HEK293 (cell line): ENCODE measurements around the gene RNF215.

Source experiments
- CTCF ChIA-PET: fragments of 350-600 bp; formaldehyde crosslinking; extraction: SDS; loops from one replicate; lab custom pipeline; 2021; ENCODE audit warnings: antibody characterized with exemption; lab: Yijun Ruan, JAX
- POLR2A ChIA-PET: fragments of 300-600 bp; formaldehyde crosslinking; extraction: SDS; loops from one replicate; lab custom pipeline; 2020; ENCODE audit warnings: antibody characterized with exemption, inconsistent platforms; lab: Yijun Ruan, JAX
- H3K27ac ChIP-seq: fragments of 200-500 bp; sonication (Bioruptor generic); 2 replicates; pipeline ENCODE4 v1.5.1; 2014; ENCODE audit warnings: low read depth, low read length, control low read depth, inconsistent platforms; ENCODE audit errors: extremely low read depth
- H3K36me3 ChIP-seq, 2 experiments: fragments of 200-500 bp in 1 of 2; sonication (Bioruptor generic) in 1 of 2; 1 replicate in 1 of 2; 2 replicates in 1 of 2; pipeline ENCODE4 v1.5.1; 2014 to 2017; ENCODE audit warnings: inconsistent platforms in 2 of 2, low read length in 2 of 2; ENCODE audit not compliant: control insufficient read depth in 2 of 2, insufficient read depth in 1 of 2
- H3K4me1 ChIP-seq: fragments of 200-500 bp; sonication (Bioruptor generic); 2 replicates; pipeline ENCODE4 v1.5.1; 2014; ENCODE audit warnings: mild to moderate bottlenecking, low read length, inconsistent platforms; ENCODE audit not compliant: control insufficient read depth, insufficient read depth
- H3K4me3 ChIP-seq: 2 replicates; pipeline ENCODE4 v1.5.1; 2011; ENCODE audit warnings: low read depth, mild to moderate bottlenecking, control low read depth, low read length, moderate library complexity
- H3K9me3 ChIP-seq: fragments of 200-500 bp; sonication (Bioruptor generic); 2 replicates; pipeline ENCODE4 v1.5.1; 2014; ENCODE audit warnings: low read depth, low read length, inconsistent platforms; ENCODE audit not compliant: control insufficient read depth, insufficient read depth
- EGR2 ChIP-seq: fragments of 450-650 bp; formaldehyde crosslinking; IDR thresholded peaks from 2 replicates; pipeline ENCODE4 v1.5.1; 2016; ENCODE audit warnings: low read depth, missing biosample characterization, missing genetic modification characterization
- HIC1 ChIP-seq: fragments of 450-650 bp; formaldehyde crosslinking; IDR thresholded peaks from 2 replicates; pipeline ENCODE4 v1.5.1; 2016; ENCODE audit warnings: missing biosample characterization, missing genetic modification characterization
- KLF17 ChIP-seq: fragments of 450-650 bp; formaldehyde crosslinking; IDR thresholded peaks from 2 replicates; pipeline ENCODE4 v1.5.1; 2016; ENCODE audit warnings: missing biosample characterization, missing genetic modification characterization
- KLF7 ChIP-seq: fragments of 450-650 bp; formaldehyde crosslinking; IDR thresholded peaks from 2 replicates; pipeline ENCODE4 v1.5.1; 2016; ENCODE audit warnings: missing biosample characterization, missing genetic modification characterization, borderline replicate concordance
- MEIS1 ChIP-seq: sonication (generic); formaldehyde crosslinking; IDR thresholded peaks from 2 replicates; pipeline ENCODE4 v1.8.1; 2022; ENCODE audit warnings: missing genetic modification reagents, mild to moderate bottlenecking, borderline replicate concordance
- YY1 ChIP-seq: fragments of 450-650 bp; formaldehyde crosslinking; IDR thresholded peaks from 2 replicates; pipeline ENCODE4 v1.5.1; 2018; ENCODE audit warnings: missing biosample characterization, missing genetic modification characterization
- ZBTB8A ChIP-seq: fragments of 450-650 bp; formaldehyde crosslinking; IDR thresholded peaks from 2 replicates; pipeline ENCODE4 v1.5.1; 2016; ENCODE audit warnings: missing biosample characterization, missing genetic modification characterization
- ZIC2 ChIP-seq: fragments of 450-650 bp; formaldehyde crosslinking; IDR thresholded peaks from 2 replicates; pipeline ENCODE4 v1.5.1; 2016; ENCODE audit warnings: missing biosample characterization, missing genetic modification characterization
- ZNF10 ChIP-seq: fragments of 450-650 bp; formaldehyde crosslinking; IDR thresholded peaks from 2 replicates; pipeline ENCODE4 v1.5.1; 2017; ENCODE audit warnings: missing biosample characterization, missing genetic modification characterization
- ZNF114 ChIP-seq: fragments of 450-650 bp; formaldehyde crosslinking; IDR thresholded peaks from 2 replicates; pipeline ENCODE4 v1.5.0; 2017; ENCODE audit warnings: missing biosample characterization, missing genetic modification characterization
- ZNF175 ChIP-seq: fragments of 450-650 bp; formaldehyde crosslinking; IDR thresholded peaks from 2 replicates; pipeline ENCODE4 v1.5.1; 2016; ENCODE audit warnings: missing biosample characterization, missing genetic modification characterization
- ZNF223 ChIP-seq: fragments of 450-650 bp; formaldehyde crosslinking; IDR thresholded peaks from 2 replicates; pipeline ENCODE4 v1.5.1; 2016; ENCODE audit warnings: missing biosample characterization, missing genetic modification characterization
- ZNF24 ChIP-seq: fragments of 450-650 bp; formaldehyde crosslinking; IDR thresholded peaks from 2 replicates; pipeline ENCODE4 v1.5.1; 2016; ENCODE audit warnings: missing biosample characterization, missing genetic modification characterization
- ZNF26 ChIP-seq: fragments of 450-650 bp; formaldehyde crosslinking; IDR thresholded peaks from 2 replicates; pipeline ENCODE4 v1.5.1; 2016; ENCODE audit warnings: missing biosample characterization, missing genetic modification characterization
- ZNF544 ChIP-seq: fragments of 450-650 bp; formaldehyde crosslinking; IDR thresholded peaks from 2 replicates; pipeline ENCODE4 v1.5.0; 2017; ENCODE audit warnings: missing biosample characterization, missing genetic modification characterization
- ZNF561 ChIP-seq: fragments of 450-650 bp; IDR thresholded peaks from 2 replicates; pipeline ENCODE4 v1.5.1; 2018; ENCODE audit warnings: missing biosample characterization, missing genetic modification characterization, borderline replicate concordance
- ZNF571 ChIP-seq: fragments of 450-650 bp; formaldehyde crosslinking; IDR thresholded peaks from 2 replicates; pipeline ENCODE4 v1.5.0; 2017; ENCODE audit warnings: missing biosample characterization, missing genetic modification characterization
- ZNF692 ChIP-seq: fragments of 450-650 bp; formaldehyde crosslinking; IDR thresholded peaks from 2 replicates; pipeline ENCODE4 v1.5.1; 2016; ENCODE audit warnings: missing biosample characterization, missing genetic modification characterization
- ZNF704 ChIP-seq: fragments of 450-650 bp; formaldehyde crosslinking; IDR thresholded peaks from 2 replicates; pipeline ENCODE4 v1.5.1; 2016; ENCODE audit warnings: missing biosample characterization, missing genetic modification characterization
- ZNF707 ChIP-seq: fragments of 450-650 bp; formaldehyde crosslinking; IDR thresholded peaks from 2 replicates; pipeline ENCODE4 v1.5.1; 2016; ENCODE audit warnings: missing biosample characterization, missing genetic modification characterization
- ZNF768 ChIP-seq: fragments of 450-650 bp; formaldehyde crosslinking; IDR thresholded peaks from 2 replicates; pipeline ENCODE4 v1.5.1; 2018; ENCODE audit warnings: missing biosample characterization, mild to moderate bottlenecking, missing genetic modification characterization

RNF215 gene

GRCh38 chr22:30371321-30371720, 15.9 kb downstream of the RNF215 start:
- ChIA-PET POLR2A (interaction anchor here (0.9 to 1.4 kb wide), 2 partner anchors 11 to 15 kb away, joined by 3 to 6 read pairs; partner anchors contain the start of genes CCDC157 and SF3A1), CTCF (interaction anchor here (0.5 to 0.7 kb wide), 2 partner anchors 14 to 18 kb away, joined by 3 read pairs; no protein-coding TSS in a partner anchor)
- Histone ChIP-seq H3K27ac (no peak overlapping the region), H3K9me3 (no peaks in the 10 kb centered on the region), H3K4me3 (no peak overlapping the region), H3K4me1 (no peaks in the 10 kb centered on the region), H3K36me3 (peaks cover 0 to 14% of the 10 kb centered on the region in 2 experiments; a peak in 1 of 3 replicates)
- TF ChIP-seq ZNF26 (tag by site-specific recombination) (no peak), ZNF10 (tag by site-specific recombination) (no peak), ZNF571 (tag by site-specific recombination) (no peak), KLF17 (tag by site-specific recombination) (no peak), ZNF544 (tag by site-specific recombination) (no peak), ZNF114 (tag by site-specific recombination) (no peak), ZNF768 (tag by site-specific recombination) (no peak)

- ChIA-PET POLR2A (interaction anchor here (0.9 to 1.4 kb wide), 2 partner anchors 12 to 14 kb away, joined by 3 to 6 read pairs; partner anchors contain the start of genes CCDC157 and SF3A1), CTCF (interaction anchor here (0.5 to 0.7 kb wide), 2 partner anchors 15 to 17 kb away, joined by 3 read pairs; no protein-coding TSS in a partner anchor)
- no peak overlapping the region for H3K4me3 ChIP-seq
Observed at GRCh38 chr22:30370641-30371230, 16.5 kb downstream of the RNF215 start.

GRCh38 chr22:30368420-30368819, 18.8 kb downstream of the RNF215 start:
- no peak overlapping the region for H3K4me3 ChIP-seq
- TF ChIP-seq ZNF223 (tag by site-specific recombination) (no peak), ZIC2 (tag by site-specific recombination) (no peak), YY1 (no peak), ZNF24 (no peak), ZNF561 (tag by site-specific recombination) (no peak), HIC1 (tag by site-specific recombination) (no peak), ZNF175 (tag by site-specific recombination) (no peak), KLF17 (tag by site-specific recombination) (no peak), ZNF704 (no peak), ZBTB8A (tag by site-specific recombination) (no peak), EGR2 (tag by site-specific recombination) (no peak), ZNF571 (tag by site-specific recombination) (no peak), ZNF707 (tag by site-specific recombination) (no peak), ZNF692 (tag by site-specific recombination) (no peak), MEIS1 (CRISPR knock-in tag) (no peak), KLF7 (tag by site-specific recombination) (no peak)

More at GRCh38 chr22:30370641-30371230, 16.5 kb downstream of the RNF215 start:
- TF ChIP-seq ZNF561 (tag by site-specific recombination): no peak
- TF ChIP-seq, all 188 proteins: peak for 0
- H3K4me1 ChIP-seq: no peaks in the 10 kb centered on the region
- H3K9me3 ChIP-seq: no peaks in the 10 kb centered on the region
- H3K27ac ChIP-seq: no peak overlapping the region
- peaks cover 0 to 19% of the 10 kb centered on the region in 2 experiments; a peak in 1 of 3 replicates for H3K36me3 ChIP-seq

More at GRCh38 chr22:30368420-30368819, 18.8 kb downstream of the RNF215 start:
- CTCF ChIA-PET: interaction anchor here (0.6 to 1.4 kb wide), 4 partner anchors 18 to 141 kb away, joined by 3 to 9 read pairs (median 6); no protein-coding TSS in a partner anchor
- Histone ChIP-seq H3K4me1 (no peaks in the 10 kb centered on the region), H3K9me3 (no peaks in the 10 kb centered on the region), H3K27ac (no peak overlapping the region), H3K36me3 (peaks cover 0 to 8% of the 10 kb centered on the region in 2 experiments; a peak in 2 of 3 replicates)
- POLR2A ChIA-PET: interaction anchor here (0.9 to 1.6 kb wide), 2 partner anchors 12 to 55 kb away, joined by 3 to 14 read pairs; partner anchors contain the start of genes CCDC157 and SF3A1
